HL-60/S4 treated with retinoic acid at 250 ng/mL for 4 days and 3 days (cell line): ENCODE results near the gene KRR1.
"Not testable (repeated sequence)": the region's sequence is repeated elsewhere in the genome, so short reads cannot be mapped to it uniquely, and the experiment has no call there.

ENCODE experiments used
- in situ Hi-C: fragments of 300-500 bp; cut with MboI; formaldehyde crosslinking; loops from 2 replicates; pipeline ENCODE4 v1.7.0; 2022; ENCODE audit warnings: low sequenced_read_pairs

Gene KRR1

GRCh38 chr12:75526655-75527511, 15.5 kb upstream of the KRR1 start:
- in situ Hi-C loops = loop anchor here (25.0 kb wide), 1 partner anchor 810 kb away; the partner anchor contains the start of gene BBS10

DNA sequence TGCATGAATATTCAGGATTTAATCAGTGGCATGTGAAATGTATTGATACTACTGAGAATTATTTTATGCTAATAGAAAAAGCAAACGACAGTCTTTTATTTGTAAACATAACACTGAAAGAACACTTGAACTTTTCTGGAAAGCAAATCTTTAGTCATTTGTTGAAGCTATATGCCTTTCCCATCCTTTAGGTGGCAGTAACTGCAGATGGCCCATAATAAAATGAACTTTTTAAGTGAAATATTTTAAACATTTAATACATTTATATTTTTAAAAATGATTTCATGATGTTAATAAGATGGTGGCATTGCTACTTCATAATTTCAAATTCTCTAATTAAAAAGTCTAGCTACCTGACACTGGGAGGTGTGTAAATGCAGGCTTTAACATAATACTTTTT, 13.9 kb upstream of the KRR1 start:
- in situ Hi-C loops = loop anchor here (25.0 kb wide), 1 partner anchor 812 kb away; the partner anchor contains the start of gene BBS10

- in situ Hi-C loops = not testable (repeated sequence)
Measured at GRCh38 chr12:75522124-75522523, 10.7 kb upstream of the KRR1 start.

GRCh38 chr12:75521224-75521623, 9.8 kb upstream of the KRR1 start:
- in situ Hi-C loops = not testable (repeated sequence)

- in situ Hi-C loops = no loop called here
Measured at GRCh38 chr12:75509621-75510020, 1.8 kb downstream of the KRR1 start.

DNA sequence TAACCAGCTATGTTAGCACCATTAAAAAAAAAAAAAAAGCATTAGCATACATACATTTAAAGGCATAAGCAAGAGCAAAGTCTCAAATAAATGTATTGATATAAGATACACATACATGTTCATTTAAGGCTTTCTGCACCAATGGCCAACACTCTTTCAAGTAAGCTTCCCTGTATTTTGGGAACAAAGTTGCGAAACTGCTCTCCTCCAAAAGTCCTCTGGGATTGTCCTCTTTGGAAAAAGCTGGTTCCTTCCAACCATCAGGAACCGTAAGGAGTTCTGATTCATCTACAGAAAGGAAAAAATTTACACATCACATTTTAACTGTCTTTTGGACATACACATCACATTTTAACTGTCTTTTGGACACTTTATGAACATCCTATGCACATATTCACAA, 3.2 kb downstream of the KRR1 start:
- in situ Hi-C loops = no loop called here

- in situ Hi-C loops = no loop called here
Measured at GRCh38 chr12:75507086-75507485, 4.3 kb downstream of the KRR1 start.

DNA sequence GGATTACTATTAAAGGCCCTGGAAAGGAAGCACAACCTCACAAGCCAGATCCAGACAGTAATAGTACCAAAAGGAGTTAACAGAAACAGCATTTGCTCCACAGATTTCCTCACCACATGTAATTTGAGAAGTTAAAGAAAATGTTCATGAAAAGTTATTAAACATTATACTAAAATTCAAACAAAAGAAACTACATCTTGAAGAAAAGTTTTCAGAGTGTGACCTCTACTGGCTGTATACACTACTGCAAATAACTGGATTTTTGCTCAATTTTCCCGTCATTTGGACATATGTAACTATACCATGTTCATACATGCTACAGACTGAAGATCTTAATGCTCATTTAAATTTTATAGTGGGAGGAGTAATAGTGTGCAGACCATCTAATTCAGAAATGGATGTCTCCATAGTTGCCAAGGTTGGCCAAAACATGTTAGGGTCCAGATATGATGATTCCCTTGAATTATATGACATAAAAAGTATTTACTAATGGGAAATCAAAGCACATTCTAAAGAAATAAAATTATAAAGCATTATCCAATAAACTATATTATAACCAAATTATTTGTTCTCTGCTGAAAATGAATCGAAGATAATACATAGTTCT, 5.6 kb downstream of the KRR1 start:
- in situ Hi-C loops = no loop called here

DNA sequence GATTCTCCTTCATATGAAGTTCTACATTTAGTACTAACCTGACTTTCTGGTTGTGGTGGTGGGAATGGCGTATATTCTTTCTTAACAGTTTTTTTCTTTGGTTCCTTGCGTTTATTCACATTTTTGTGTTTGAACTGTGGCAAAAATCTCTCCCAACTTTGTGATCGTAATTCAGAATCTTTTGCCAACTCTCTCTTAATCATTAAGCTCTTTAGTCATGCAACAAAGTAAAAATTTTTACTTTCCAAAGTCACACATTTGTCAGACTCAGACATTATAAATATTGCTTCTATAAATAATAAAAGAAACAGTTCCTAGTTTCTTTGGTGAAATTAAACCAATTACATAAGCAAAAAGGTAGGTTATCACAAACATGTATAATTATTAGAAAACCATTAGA, 7.5 kb downstream of the KRR1 start:
- in situ Hi-C loops = no loop called here

DNA sequence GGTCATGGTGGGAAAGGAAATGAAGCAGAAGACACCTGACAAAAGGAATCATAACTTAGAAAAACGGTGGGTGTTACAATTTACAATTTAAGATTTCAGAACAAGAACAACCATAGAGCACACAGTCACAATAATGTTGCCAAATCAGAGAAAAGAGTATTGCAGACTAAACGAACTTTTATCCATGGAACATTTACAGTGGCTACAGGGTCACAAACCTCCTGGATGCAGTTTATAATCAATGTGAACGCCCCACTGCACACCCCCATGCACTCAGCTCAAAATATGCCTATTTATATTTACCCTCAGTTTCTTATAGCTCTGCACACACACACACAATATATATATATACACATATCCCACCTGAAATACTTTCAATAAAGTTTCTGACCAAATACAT, 8.0 kb downstream of the KRR1 start:
- in situ Hi-C loops = no loop called here

- in situ Hi-C loops = no loop called here
Measured at GRCh38 chr12:75491169-75491568, 20.2 kb downstream of the KRR1 start.

- in situ Hi-C loops = no loop called here
Measured at GRCh38 chr12:75489613-75490210, 21.7 kb downstream of the KRR1 start.

- in situ Hi-C loops = no loop called here
Measured at GRCh38 chr12:75489187-75489586, 22.2 kb downstream of the KRR1 start.

DNA sequence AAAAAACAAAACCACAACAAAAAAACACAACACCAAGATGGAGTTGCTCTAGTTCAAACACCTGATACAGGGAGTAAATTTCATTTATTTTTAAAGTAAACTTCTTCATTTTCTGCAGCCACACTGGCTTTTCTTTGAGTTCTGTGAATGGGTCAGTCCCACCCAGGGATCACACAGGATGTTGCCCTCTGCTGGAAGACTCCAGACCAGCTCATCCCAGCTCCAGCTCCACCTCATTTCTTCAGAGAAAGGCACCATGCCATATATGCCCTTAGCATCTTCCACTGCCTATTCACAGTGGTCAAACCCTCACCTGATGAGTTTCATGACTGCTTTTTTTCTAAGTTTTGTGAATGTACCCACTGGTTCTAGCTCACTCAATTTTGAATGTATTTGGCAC, 22.9 kb downstream of the KRR1 start:
- in situ Hi-C loops = no loop called here

- in situ Hi-C loops = no loop called here
Measured at GRCh38 chr12:75487308-75487707, 24.1 kb downstream of the KRR1 start.

GRCh38 chr12:75484450-75484849, 27.0 kb downstream of the KRR1 start:
- in situ Hi-C loops = not testable (repeated sequence)

- in situ Hi-C loops = no loop called here
Measured at GRCh38 chr12:75483431-75483830, 28.0 kb downstream of the KRR1 start.

DNA sequence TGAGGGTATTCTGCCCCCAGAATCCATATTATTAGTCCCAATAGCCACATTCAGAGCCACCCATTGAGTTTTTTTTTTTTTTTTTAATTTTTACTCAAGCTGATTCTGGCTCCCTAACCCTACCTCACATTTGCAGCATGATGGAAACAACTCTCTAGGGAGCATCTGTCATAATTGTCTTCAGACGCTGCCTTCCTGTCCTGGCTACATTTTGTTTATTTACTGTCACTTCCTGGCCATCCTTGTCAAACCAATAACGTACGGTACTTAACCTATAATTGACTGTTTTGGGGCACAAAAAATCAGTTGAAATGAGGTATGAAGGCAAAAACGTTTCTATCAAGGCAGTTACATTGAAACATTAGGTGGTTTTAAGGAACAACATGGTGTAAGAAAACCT, 28.8 kb downstream of the KRR1 start:
- in situ Hi-C loops = no loop called here

GRCh38 chr12:75481774-75482173, 29.6 kb downstream of the KRR1 start:
- in situ Hi-C loops = no loop called here

- in situ Hi-C loops = no loop called here
Measured at GRCh38 chr12:75481013-75481705, 30.2 kb downstream of the KRR1 start.

- in situ Hi-C loops = no loop called here
Measured at GRCh38 chr12:75480469-75480949, 30.9 kb downstream of the KRR1 start, which contains the start of gene GLIPR1. Gene GLIPR1 (plus strand): TSS chr12:75480755. CDS start chr12:75480881, 126 bp downstream.
